CD4-positive, alpha-beta T cell treated with Interleukin-15 for 4 hours (primary cell): Measurements from ENCODE around the gene DHRS12.

Source experiments
- DNase-seq: peaks from one replicate; pipeline ENCODE4 v3.0.0-alpha.2; 2020; ENCODE audit warnings: low spot score

DHRS12 gene

DNA sequence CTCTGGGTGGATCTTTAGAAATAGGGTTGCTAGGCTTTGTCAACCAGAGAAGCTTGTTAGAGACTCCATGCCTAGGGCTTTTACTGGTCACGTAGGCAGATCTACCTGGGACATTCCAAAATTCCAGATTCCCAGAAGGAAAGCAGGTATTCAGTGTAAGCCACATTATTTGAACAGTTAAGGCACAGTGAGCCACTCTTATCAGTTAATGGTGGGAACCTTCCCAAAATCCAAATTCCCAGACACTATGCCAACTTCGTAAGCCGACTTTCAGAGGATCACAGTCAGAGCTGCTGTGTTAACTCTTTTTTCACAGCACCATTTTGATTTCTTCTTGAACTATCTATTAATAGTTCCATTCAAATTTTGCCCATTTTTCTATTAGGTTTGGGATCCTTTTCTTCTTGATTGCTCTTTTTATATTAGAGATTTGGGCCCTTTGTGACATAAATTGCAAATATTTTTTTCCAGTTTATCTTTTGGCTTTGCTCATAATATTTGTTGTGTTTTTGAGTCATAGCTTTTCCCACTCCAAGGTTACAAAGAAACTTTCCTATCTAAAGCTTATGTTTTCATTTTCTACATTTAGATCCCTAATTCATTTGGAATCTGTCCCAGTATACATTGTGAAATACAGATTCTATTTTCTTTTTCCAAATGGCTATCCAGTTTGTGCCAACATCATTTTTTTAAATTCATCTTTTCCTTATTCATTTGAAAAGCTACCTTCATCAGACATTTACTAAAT lies 77.3 kb downstream of the DHRS12 start:
- no peak for DNase-seq

DNA sequence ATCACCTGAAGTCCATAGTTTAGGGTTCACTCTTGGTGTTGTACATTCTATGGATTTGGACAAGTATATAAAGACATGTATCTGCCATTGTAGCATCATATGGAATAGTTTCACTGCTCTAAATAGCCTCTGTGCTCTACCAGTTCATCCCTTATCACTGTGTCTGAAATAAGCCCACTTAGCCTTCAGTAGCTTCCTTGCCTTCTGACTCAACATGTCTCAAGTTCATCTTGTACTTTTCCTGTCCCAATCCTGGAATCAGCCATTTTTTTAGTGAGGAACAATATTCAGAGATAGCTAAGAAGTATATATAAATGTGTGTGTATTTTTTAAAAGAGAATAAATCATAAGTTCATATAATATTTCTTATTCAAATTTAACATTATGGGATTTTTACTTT lies 79.2 kb downstream of the DHRS12 start:
- DNase-seq = no peak

DNA sequence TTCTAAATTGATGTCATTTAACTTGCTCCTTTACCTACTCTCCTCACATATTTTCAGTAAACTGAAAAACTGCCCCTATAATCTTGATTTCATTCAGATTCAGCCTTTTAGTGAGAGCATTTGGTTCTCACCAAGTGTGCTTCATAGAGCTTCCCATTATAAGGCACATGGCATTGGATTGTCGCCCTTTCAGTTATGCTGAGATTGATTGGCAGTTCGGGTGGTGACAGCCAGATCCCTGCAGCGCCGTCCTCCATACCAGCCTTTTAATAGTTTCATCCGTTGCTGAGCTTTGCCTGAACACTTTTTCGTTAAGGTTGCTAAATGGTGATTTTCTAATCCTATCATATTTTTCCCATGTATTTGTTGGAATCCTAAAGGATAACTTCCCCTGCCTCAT lies 80.4 kb downstream of the DHRS12 start:
- no peak for DNase-seq

DNA sequence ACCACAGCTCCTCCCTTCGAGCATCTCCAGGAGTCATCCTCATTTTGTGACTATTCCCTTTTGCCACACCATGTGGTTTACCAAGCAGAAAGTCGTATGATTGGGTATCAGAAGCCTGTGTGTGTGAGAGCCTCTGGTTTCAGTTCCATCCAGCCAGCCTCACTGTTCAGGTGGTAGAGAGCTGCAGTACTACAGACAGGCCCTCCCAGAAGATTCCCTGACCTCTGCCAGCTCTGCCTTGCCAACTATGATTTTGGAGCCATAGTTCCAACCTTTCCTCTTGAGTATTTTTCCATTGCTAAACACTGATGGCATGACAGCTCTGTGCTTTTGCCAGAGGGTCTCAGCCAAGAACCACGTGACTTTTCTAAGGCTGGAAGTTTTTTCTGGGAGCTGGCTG lies 82.5 kb downstream of the DHRS12 start:
- no peak for DNase-seq

DNA sequence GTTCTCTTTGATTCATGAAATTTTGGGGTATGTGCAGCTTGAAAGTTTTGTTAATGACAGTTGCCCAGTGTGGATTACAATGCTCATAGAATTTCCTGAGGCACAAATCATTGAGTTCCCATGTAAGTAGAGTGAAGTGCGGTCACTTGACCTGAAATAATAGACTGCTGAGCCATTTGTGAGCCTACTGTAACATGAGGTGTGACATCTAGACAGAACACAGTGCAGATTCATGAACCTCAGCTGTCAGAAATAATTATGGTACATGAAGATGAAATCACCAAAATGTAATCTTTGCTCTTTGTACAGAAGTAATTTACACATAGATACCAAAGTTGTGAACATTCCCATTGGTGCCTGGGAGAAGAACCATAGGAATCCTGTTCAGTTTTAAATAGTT lies 84.6 kb downstream of the DHRS12 start:
- DNase-seq = no peak
